Renal cortex interstitium (tissue), 11 donors: Measurements from ENCODE around the gene FRS3. TPM values are rescaled to one million over a fixed set of nuclear protein-coding genes. Genes with fewer than 3 reads are reported as not detected.

ENCODE experiments used
- DNase-seq, 11 donors: peaks; one replicate each; pipeline ENCODE4 v3.0.0-alpha.2; 2013; ENCODE audit warnings: low read depth in 9 of 11, low spot score in 4 of 11; ENCODE audit errors: extremely low read depth in 1 of 11
- polyA plus RNA-seq, 3 donors: library from polyadenylated mRNA; unstranded; fragments of 120-200 nt; gene quantifications; one replicate each; pipeline ENCODE4 v1.2.1, GENCODE V29; 2013; ENCODE audit not compliant: insufficient read length in 3 of 3

The FRS3 gene
- polyA plus RNA-seq, 3 donors, result 4.4 to 7.8 (median 6.6) TPM

DNA sequence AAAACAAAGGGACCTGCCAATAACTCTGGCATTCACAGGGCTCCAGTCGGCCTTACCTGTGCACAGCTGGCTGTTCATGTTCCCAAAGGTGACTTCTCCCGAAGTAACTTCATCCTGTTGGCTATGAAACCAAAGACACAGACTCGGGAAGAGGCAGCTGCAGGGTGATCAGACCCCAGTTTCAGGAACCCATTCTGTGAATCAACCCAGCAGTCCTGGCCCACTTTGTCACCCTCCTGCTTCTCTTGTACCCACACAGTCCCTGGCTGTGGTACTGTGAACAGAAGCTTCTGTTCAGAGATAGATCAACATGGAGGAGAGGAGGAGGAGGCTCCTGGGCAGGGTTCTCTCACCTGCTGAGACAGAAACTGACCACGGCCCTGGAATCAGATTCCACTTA lies 23.8 kb downstream of the FRS3 start:
- no peak for DNase-seq

DNA sequence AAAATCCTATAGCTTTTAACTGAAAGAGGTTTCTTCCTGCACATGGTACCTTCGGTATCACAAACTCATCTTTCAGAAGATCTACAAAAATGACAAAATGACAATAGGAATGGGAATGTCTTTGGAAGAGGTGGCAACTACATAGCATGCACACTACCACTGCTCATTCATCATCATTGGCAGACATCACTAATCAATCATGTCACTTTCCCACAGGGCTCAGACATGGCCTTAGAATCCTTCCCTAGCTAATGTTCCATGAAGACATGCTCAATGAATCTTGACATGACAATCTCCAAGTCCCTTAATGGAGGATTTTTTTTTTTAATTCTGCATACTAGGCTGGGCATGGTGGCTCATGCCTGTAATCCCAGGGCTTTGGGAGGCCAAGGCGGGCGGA lies 29.3 kb downstream of the FRS3 start:
- no peak for DNase-seq

- no peak for DNase-seq
Observed at GRCh38 chr6:41748542-41748941, 31.2 kb downstream of the FRS3 start.

DNA sequence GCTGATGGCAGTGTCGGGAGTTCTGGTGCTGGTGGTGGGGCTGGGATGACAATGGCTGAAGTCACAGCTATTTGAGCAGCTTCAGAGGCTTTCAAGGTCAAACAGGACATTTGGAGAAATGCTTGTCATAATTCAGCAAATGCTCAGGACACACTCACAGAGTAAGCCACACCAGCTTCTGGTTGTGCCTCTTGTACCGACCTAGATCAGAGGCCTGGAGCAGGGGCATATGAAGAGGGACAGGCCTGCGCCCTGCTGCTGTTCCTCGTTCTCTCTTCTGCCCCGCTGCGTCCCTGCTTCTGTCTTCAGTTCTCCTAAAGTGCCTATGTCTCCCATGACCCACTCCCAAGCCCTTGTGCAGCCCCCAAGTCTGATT lies 31.6 kb downstream of the FRS3 start:
- DNase-seq, result no peak

DNA sequence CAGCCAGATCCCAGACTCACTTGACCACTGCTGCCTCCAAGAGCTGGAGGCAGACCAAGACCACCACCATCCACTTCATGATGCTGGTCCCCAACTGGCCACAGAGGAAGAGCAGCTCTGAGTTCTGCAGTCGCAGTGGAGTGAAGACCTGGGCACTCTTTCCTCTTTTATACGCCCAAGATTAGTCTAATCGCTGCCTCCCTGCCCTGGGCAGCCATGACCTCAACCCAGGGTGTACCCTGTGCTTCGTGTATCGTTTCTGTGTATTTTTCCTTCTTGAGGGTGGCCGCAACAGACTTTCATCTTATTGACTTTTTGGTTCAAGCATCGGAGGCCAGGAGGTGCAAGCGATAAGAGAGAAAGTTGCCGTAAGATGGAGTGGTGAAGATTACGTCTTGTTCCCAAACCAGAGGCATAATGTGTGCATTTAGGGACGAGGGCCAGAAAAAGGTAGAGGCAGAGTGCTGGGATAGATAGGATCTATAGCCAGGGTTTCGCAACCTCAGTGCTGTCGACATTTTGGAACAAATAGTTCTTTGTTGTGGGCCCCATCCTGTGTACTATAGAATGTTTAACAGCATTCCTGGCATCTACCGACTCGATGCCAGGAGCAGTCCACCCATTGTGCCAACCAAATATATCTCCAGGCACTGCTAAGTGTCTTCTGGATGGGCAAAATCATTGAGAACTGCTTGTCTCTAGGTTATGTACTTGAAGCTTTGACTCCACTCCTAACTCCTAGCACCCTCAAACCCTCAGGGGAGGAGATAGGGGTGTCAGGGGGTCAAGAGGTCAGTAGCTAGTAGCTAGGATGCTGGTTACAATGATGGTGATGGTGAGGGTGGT lies 32.2 kb downstream of the FRS3 start, which contains the start of gene PGC:
Gene PGC, minus strand, starts transcription at position 142 of the 846 bp plus-strand sequence. Its CDS starts 63 bp downstream, at position 79.
- DNase-seq, result no peak

- DNase-seq, result no peak
Observed at GRCh38 chr6:41746107-41746506, 33.6 kb downstream of the FRS3 start.

GRCh38 chr6:41744236-41744787 lies 35.4 kb downstream of the FRS3 start:
- DNase-seq, result no peak

DNA sequence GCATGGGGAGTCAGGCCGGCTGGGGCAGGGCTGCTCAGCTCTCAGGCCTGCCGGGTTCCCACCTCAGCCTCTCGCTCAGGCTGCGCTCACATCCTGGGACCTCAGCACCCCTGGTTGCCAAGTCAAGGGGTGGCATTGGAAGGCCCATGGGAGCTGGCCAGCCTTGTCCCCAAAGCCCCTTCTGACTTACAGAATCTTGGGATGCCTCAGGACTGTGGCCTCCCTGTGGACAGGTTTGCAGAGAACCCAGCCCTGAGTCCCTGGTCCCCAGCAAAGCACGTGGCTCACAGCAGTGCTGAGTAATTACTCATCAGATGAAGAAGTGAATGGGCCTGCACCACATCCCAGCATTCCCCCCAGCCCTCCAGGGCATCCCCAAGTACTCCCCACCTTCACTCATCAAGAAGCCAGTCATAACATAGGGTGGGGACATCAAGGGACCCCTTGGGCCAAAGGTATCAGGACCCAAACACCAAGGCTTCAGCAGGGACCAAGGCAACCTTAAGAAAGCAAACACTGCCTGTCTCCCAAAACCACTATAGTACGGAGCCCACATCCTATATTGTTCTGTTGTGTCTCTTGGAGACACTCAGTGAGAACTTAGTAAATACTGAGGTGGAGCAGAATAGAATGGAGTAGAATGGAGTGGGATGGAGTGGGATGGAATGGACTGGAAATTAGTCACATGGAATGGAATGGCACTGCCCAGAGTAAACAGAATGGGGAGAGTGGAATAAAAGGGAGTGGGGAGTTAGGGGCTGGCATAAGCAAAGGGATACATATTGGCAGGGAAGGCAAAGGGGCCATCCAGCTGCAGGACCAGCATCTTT lies 36.1 kb downstream of the FRS3 start:
- DNase-seq, result no peak

GRCh38 chr6:41741625-41742490 lies 37.8 kb downstream of the FRS3 start:
- DNase-seq, result no peak

GRCh38 chr6:41740366-41741162 lies 39.1 kb downstream of the FRS3 start:
- DNase-seq, result no peak

DNA sequence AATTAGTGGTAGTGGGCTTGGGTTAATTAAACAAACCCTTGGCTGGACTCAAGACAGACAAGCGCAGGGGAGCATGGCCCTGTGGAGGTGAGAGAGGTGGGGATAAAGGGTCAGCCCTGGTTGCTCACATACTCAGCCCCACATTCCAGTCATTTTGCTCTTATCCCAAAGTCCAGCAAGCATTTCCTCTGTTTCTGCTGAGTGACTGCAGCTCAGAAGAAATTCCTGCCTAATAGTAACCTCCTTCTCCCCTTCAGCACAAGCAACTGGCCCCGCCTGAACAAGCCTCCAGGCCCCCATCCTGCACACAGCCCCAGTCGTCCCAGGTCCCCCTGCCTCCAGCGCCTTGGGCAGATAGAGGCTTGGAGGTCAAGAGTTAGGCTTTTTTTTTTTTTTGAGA lies 40.7 kb downstream of the FRS3 start:
- DNase-seq, result no peak

GRCh38 chr6:41737591-41738130 lies 42.0 kb downstream of the FRS3 start:
- DNase-seq, result no peak

GRCh38 chr6:41736800-41737555 lies 42.7 kb downstream of the FRS3 start:
- no peak for DNase-seq

GRCh38 chr6:41736186-41736733 lies 43.4 kb downstream of the FRS3 start:
- DNase-seq, result no peak

- DNase-seq, result peak; percentile 64 to 91 (median 87)
Observed at GRCh38 chr6:41735427-41736185, 44.1 kb downstream of the FRS3 start, which contains the start of gene TFEB. Gene TFEB, minus strand, starts transcription at chr6:41735608. Its CDS starts 44,395 bp downstream, at chr6:41691213.
